Natural killer cell treated with Interleukin-12 subunit alpha and Interleukin-12 subunit beta and Interleukin-15 and Interleukin-18, amount 100 ng/mL, for 72 hours (primary cell): Measurements from ENCODE around the gene ITIH5. TPM values are rescaled to one million over a fixed set of nuclear protein-coding genes. Genes with fewer than 3 reads are reported as not detected.
"Not testable (repeated sequence)": the region's sequence is repeated elsewhere in the genome, so short reads cannot be mapped to it uniquely, and the experiment has no call there.

Source experiments
- ATAC-seq, 2 donors: fragments of 150-1000 bp; cut with Tn5 transposase in 1 of 2; sonication (Bioruptor Pico), chemical (Tn5 transposase) in 1 of 2; 2 replicates each; pipeline ENCODE4 v1.10.0; 2021
- DNase-seq: peaks from one replicate; pipeline ENCODE4 v3.0.0; 2022; ENCODE audit warnings: low spot score
- H3K27ac Mint-ChIP-seq, 2 donors: 1 replicate in 1 of 2; 2 replicates in 1 of 2; pipeline ENCODE4 v1.8.0; 2022; ENCODE audit warnings: mixed read lengths in 2 of 2, mild to moderate bottlenecking in 1 of 2, moderate library complexity in 1 of 2
- H3K27me3 Mint-ChIP-seq, 2 donors: 1 replicate in 1 of 2; 2 replicates in 1 of 2; pipeline ENCODE4 v1.8.0; 2022; ENCODE audit warnings: mixed read lengths in 2 of 2
- H3K36me3 Mint-ChIP-seq: one replicate; pipeline ENCODE4 v1.8.0; 2022; ENCODE audit warnings: mixed read lengths
- H3K4me1 Mint-ChIP-seq, 2 donors: 1 replicate in 1 of 2; 2 replicates in 1 of 2; pipeline ENCODE4 v1.8.0; 2022; ENCODE audit warnings: low read depth in 2 of 2, mixed read lengths in 2 of 2, mild to moderate bottlenecking in 1 of 2
- H3K4me3 Mint-ChIP-seq: one replicate; pipeline ENCODE4 v1.8.0; 2022; ENCODE audit warnings: mixed read lengths
- H3K9me3 Mint-ChIP-seq: 2 replicates; pipeline ENCODE4 v1.8.0; 2022; ENCODE audit warnings: mixed read lengths
- total RNA-seq, 2 donors: library from RNA; stranded (reverse); gene quantifications; one replicate each; pipeline ENCODE4 v1.2.3, GENCODE V29; 2022

ITIH5 gene
- not detected for total RNA-seq

DNA sequence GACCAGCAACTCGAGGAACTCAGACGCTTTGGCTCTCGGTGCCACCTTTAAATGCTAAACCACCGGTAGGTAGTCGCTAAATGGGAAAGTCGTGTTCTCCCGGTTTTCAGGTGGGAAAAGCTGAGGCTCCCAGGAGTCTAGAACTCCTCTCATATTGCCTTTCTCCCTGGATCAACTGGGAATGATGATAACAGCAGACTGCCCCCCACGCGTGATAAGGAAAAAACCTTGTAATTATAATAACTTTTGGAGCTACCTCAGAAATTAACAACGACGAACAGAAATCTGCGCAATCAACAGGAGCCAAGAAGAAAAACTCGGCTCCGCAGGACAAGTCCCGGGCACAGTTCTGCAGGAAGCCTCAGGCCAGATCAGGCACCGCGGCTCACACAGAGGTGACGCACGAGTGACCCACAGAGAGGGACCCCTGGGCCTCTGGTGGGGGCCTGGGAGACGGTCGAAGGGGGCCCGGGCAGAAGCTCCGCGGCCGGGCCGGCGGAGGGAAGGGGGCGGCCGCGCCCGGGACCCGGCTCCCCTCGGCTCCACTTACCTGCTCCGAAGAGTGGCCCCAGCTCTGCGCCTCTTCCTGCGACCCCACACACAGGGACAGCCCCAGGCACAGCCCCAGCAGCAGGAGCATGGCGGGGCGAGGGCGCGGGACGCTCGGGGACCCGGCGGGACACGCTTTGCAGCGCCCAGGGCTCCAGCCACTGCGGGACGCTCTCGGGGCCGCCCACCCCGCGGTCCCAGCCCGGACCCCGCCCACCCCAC is at the start of gene ITIH5:
TSS of gene ITIH5 (minus strand) at position 714 of the 771 bp plus-strand sequence. CDS start at position 640, 74 bp downstream.
- Mint-ChIP-seq H3K36me3 (no peaks in the 10 kb centered on the region), H3K27ac (no peak within 1 kb of the TSS), H3K27me3 (peaks cover 41 to 72% of the 10 kb centered on the region in 2 donors), H3K9me3 (no peaks in the 10 kb centered on the region), H3K4me1 (peaks cover 6 to 9% of the 10 kb centered on the region in 2 donors), H3K4me3 (peak within 1 kb of the TSS; percentile 62)
- peak; percentile 36 to 60 for ATAC-seq
- no peak for DNase-seq

DNA sequence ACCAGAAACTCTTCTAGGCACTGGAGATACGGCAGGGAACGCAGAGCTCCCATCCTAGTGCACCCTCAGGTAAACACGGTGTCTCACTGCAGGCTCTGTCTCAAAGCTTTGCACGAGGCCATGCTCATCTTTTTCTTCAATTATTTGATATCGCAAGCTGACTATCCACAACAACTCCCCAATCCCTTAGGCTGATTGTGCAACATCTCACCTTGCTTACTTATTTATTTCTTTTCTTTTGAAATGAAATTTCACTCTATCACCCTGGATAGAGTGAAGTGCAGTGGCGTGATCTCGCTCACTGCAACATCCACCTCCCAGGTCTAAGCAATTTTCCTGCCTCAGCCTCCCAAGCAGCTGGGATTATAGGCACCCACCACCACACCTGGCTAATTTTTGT is 48.7 kb upstream of the ITIH5 start:
- H3K4me1 Mint-ChIP-seq = peaks cover 11 to 17% of the 10 kb centered on the region in 2 donors
- H3K9me3 Mint-ChIP-seq = no peaks in the 10 kb centered on the region
- ATAC-seq (no peak), DNase-seq (no peak)
- H3K36me3 Mint-ChIP-seq = no peaks in the 10 kb centered on the region
- H3K27ac Mint-ChIP-seq = no peak overlapping the region
- peaks cover 15 to 36% of the 10 kb centered on the region in 2 donors for H3K27me3 Mint-ChIP-seq
- H3K4me3 Mint-ChIP-seq = no peak overlapping the region

DNA sequence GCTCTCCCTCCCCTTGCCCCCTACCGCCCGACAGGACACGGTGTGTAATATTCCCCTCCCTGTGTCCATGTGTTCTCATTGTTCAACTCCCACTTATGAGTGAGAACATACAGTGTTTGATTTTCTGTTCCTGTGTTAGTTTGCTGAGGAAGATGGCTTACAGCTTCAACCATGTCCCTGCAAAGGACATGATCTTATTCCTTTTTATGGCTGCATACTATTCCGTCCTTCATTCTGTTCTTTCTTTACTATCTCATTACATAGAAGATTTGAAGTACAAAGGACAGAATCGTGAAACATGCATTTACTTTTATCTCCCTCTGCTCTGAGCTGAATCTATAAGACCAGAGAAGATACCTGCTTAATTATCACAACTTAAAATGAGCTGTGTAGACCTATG is 44.3 kb upstream of the ITIH5 start:
- H3K9me3 Mint-ChIP-seq, DNase-seq, H3K4me1 Mint-ChIP-seq, H3K36me3 Mint-ChIP-seq, H3K4me3 Mint-ChIP-seq, ATAC-seq, H3K27ac Mint-ChIP-seq: not testable (repeated sequence)
- H3K27me3 Mint-ChIP-seq = peaks cover 17 to 31% of the 10 kb centered on the region in 2 donors

DNA sequence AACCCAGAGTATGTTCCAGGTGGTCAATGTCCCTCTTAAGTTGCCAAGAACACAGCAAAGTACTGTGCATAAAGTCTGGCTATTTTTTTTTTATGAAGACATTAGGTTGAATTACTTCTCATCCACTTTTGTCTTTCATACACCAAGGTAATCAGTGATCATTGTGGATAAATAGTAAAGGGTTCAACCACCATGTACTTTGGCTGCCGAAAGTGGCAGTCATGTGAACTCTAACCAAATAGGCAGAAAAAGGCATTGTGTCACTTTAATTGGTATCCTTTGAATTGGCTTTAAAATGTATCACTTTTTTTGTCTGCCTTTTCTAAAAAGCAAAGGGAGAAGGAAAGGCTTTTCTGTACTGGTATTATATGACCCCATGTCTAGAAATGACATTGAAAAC is 43.7 kb upstream of the ITIH5 start:
- Mint-ChIP-seq H3K9me3 (no peaks in the 10 kb centered on the region), H3K4me3 (no peak overlapping the region), H3K27ac (no peak overlapping the region), H3K4me1 (no peaks in the 10 kb centered on the region), H3K36me3 (no peaks in the 10 kb centered on the region), H3K27me3 (peaks cover 19 to 29% of the 10 kb centered on the region in 2 donors)
- DNase-seq = no peak
- ATAC-seq = no peak

DNA sequence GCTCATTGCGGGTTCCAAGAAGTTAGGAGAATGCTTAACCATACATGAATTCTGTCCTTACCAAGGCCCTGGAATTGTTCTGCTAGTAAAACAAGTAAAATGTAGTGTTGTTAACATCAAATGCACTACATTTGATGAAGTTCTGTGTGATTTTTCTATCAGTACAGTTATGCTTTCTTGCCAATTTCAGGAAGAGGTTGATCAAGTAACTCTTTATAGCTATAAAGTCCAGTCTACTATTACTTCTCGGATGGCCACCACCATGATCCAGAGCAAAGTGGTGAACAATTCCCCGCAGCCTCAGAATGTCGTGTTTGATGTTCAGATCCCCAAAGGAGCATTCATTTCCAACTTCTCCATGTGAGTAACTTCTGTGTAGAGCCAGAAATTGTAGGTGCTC is 42.1 kb upstream of the ITIH5 start:
- Mint-ChIP-seq H3K27ac (no peak overlapping the region), H3K4me1 (no peaks in the 10 kb centered on the region), H3K9me3 (no peaks in the 10 kb centered on the region), H3K27me3 (peaks cover 16 to 25% of the 10 kb centered on the region in 2 donors), H3K4me3 (no peak overlapping the region), H3K36me3 (no peaks in the 10 kb centered on the region)
- ATAC-seq (no peak), DNase-seq (no peak)

DNA sequence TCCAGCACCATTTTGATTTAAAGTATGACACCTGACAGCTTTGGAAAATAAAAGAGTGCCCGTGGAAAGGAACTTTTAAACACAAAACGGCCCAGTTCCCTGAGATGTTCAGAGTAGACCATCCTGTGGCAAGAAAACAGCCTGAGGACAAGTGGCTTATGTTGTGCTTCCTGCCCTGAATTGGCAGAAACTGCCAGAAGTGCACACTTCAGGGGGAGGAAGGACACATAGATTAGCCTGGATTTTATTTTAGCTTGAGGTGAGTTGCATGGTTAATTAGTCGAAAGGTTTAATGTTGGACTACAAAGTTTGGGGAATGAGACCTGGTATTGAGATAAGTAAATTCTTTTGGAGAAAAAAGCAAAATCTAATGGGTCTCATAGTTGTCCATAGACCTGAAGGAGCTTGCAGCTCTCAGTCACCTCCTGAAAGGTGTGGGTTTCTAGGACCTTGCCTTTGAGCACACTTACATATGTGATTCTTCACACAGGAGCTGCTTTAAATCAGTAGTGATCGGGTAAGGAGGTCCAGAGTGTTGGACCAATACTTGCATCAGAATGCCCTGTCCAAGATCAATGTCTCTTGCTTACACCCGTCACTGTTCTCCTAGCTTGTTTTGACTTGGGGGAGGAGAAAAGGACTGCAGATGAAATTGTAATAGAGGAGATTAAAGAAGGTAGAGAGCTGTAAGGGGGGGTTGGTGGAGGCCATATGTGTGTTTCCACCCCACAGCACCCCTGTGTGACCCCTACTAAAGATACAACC is 41.3 kb upstream of the ITIH5 start:
- no peak for DNase-seq
- no peaks in the 10 kb centered on the region for H3K9me3 Mint-ChIP-seq
- no peak for ATAC-seq
- no peak overlapping the region for H3K4me3 Mint-ChIP-seq
- H3K27me3 Mint-ChIP-seq = peaks cover 22 to 33% of the 10 kb centered on the region in 2 donors
- H3K4me1 Mint-ChIP-seq = no peaks in the 10 kb centered on the region
- no peaks in the 10 kb centered on the region for H3K36me3 Mint-ChIP-seq
- H3K27ac Mint-ChIP-seq = no peak overlapping the region

DNA sequence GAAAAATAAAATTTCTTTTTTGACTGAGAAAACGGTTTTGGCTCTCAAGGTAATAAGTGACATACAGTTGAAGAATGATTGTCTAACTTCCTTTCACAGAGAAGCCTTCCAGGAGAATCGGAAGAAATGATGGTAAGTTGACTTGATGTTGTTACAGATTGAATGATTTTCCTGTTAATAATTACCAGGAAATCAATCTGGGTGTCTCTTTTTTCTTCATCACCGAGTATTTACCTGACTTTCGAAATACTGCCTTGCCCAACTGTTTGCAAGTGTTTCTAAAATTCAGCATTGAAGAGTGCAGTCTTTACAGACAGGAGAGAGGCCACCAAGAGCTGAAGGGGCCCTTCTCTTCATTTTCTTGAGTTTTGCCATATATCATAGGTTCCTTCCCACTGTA is 40.3 kb upstream of the ITIH5 start:
- no peak overlapping the region for H3K27ac Mint-ChIP-seq
- peaks cover 28 to 38% of the 10 kb centered on the region in 2 donors for H3K27me3 Mint-ChIP-seq
- H3K4me1 Mint-ChIP-seq = no peaks in the 10 kb centered on the region

DNA sequence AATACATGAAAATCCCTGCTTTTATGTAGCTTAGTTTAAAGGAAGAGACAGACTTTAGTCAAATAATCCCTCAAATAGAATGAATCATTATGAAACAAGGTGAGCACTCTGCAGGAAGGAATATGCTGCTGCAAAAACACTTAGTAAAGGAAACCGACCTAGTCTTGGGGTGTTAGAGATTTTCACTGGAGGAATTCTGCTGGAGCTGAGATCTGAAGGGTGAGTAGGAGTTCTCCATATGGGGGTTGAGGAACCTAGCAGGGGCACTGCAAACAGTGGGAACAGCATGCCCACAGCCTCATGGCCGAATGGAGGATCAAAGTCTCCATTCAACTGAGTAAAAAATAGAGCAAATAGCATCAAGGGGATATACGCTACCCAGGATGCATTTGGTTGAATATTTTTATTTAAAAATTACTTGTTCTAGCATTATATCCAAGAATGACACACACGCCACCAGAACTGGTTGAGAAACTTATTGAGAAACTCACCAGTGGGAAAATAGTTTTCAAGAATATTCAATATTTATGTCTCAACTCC is 39.8 kb upstream of the ITIH5 start:
- DNase-seq (no peak), ATAC-seq (no peak)
- Mint-ChIP-seq H3K4me3 (no peak overlapping the region), H3K9me3 (no peaks in the 10 kb centered on the region), H3K4me1 (no peaks in the 10 kb centered on the region), H3K27me3 (peaks cover 28 to 34% of the 10 kb centered on the region in 2 donors), H3K36me3 (no peaks in the 10 kb centered on the region), H3K27ac (no peak overlapping the region)

More for the DNA sequence above, 40.3 kb upstream of the ITIH5 start:
- DNase-seq (no peak), ATAC-seq (no peak)
- Mint-ChIP-seq H3K36me3 (no peaks in the 10 kb centered on the region), H3K9me3 (no peaks in the 10 kb centered on the region), H3K4me3 (no peak overlapping the region)

DNA sequence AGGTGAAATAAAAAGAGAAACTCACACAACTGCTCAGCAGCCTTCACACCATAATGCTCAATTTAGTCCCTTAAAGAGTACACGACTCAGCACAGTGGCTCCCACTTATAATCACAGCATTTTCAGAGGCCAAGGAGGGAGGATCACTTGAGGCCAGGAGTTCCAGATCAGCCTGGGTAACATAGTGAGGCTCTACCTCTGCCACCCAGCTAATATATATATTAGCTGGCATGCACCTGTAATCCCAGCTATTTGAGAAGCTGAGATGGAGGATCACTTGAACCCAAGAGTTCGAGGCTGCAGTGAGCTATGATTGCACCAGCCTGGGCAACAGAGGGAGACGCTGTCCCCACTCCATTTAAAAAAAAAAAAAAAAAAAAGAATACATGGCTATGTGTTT is 38.6 kb upstream of the ITIH5 start:
- no peak for ATAC-seq
- Mint-ChIP-seq H3K27me3 (peaks cover 27 to 28% of the 10 kb centered on the region in 2 donors), H3K4me1 (no peaks in the 10 kb centered on the region), H3K27ac (no peak overlapping the region), H3K9me3 (no peaks in the 10 kb centered on the region), H3K36me3 (no peaks in the 10 kb centered on the region), H3K4me3 (no peak overlapping the region)
- DNase-seq = no peak

DNA sequence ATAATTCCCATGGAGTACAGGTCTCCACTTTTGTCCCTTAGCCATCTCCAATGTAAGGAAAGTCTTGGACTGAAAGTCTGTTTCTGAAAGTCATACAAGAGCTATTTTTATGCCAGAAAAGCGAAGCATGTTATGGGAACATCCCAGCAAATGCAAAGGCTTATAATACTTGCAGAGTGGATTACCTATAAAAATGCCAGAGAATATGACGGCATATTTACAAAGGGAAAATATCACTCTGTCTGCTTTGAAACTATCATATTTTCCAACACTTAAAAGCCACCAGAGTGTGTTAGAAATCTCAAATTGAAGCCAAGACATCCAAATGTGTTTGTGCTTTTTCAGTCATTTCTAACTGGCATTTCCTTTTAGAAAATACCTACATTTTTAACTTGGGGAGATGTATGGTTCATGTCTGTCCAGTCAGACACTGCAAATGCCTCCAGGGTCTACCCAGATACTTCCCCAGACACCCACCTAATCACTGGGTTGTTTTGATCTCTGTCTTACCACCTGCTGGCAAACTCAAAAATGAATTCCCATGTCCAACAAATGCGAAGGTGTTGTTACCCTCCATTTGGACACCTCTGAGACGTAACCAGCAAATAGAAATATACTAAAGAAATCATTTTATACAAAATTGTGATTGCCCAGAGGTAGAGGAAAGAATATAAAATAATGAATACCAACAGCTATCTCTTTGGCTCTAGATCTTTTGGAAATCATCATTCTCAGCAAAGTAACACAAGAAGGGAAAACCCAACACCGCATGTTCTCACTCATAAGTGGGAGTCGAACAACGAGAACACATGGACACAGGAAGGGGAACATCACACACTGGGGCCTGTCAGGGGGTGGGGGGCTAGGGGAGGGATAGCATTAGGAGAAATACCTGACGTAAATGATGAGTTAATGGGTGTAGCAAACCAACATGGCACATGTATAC is 37.6 kb upstream of the ITIH5 start:
- Mint-ChIP-seq H3K27ac (no peak overlapping the region), H3K27me3 (peaks cover 30% of the 10 kb centered on the region in 2 donors), H3K36me3 (no peaks in the 10 kb centered on the region), H3K4me3 (no peak overlapping the region), H3K4me1 (no peaks in the 10 kb centered on the region), H3K9me3 (no peaks in the 10 kb centered on the region)
- ATAC-seq (no peak), DNase-seq (no peak)

DNA sequence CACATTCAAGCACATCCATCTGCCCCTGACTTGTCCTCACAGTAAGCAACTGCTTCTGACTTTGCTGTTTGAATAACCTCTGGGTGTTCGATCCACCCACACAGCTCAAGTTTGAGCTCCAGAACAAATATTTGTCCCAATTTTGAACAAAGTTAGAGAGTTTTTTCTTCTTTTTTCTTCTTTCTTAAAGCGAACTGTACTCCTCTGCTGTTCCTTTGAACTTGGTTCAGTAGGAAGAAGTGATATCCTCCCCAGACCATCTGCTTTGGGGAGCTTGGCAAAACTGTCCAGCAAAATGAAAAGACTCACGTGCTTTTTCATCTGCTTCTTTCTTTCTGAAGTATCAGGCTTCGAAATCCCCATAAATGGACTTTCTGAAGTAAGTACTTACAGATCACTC is 36.4 kb upstream of the ITIH5 start, which contains the start of gene ITIH2:
TSS of gene ITIH2 (plus strand) at position 177 of the 400 bp plus-strand sequence. CDS start at position 296, 119 bp downstream.
- H3K4me3 Mint-ChIP-seq = no peak within 1 kb of the TSS
- DNase-seq (no peak), ATAC-seq (no peak)
- H3K4me1 Mint-ChIP-seq = no peaks in the 10 kb centered on the region
- no peak within 1 kb of the TSS for H3K27ac Mint-ChIP-seq
- peaks cover 27 to 39% of the 10 kb centered on the region in 2 donors for H3K27me3 Mint-ChIP-seq
- H3K9me3 Mint-ChIP-seq = no peaks in the 10 kb centered on the region
- no peaks in the 10 kb centered on the region for H3K36me3 Mint-ChIP-seq

DNA sequence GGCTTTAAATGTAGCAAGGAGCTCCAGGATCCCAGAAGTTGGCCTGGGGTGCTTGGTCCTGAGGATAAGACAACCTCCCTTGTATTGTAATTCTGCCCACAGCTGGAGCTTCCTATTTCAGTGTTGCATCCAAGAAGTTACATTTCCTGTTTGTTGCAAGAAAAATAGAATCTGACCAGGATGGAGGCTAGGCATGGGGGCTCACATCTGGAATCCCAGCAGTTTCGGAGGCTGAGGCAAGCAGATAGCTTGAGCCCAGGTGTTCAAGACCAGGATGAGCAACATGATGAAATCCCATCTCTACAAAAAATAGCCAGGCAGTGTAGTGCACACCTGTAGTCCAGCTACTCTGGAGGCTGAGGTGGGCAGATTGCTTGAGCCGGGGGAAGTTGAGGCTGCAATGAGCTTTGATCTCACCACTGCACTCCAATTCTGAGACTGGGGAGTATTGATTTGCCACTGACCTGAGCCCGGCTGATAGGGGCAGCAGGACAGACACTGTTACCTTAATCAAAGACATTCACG is 35.6 kb upstream of the ITIH5 start:
- DNase-seq (no peak), ATAC-seq (no peak)
- Mint-ChIP-seq H3K4me1 (no peaks in the 10 kb centered on the region), H3K36me3 (no peaks in the 10 kb centered on the region), H3K27ac (no peak overlapping the region), H3K9me3 (no peaks in the 10 kb centered on the region), H3K27me3 (peaks cover 29 to 44% of the 10 kb centered on the region in 2 donors), H3K4me3 (no peak overlapping the region)

DNA sequence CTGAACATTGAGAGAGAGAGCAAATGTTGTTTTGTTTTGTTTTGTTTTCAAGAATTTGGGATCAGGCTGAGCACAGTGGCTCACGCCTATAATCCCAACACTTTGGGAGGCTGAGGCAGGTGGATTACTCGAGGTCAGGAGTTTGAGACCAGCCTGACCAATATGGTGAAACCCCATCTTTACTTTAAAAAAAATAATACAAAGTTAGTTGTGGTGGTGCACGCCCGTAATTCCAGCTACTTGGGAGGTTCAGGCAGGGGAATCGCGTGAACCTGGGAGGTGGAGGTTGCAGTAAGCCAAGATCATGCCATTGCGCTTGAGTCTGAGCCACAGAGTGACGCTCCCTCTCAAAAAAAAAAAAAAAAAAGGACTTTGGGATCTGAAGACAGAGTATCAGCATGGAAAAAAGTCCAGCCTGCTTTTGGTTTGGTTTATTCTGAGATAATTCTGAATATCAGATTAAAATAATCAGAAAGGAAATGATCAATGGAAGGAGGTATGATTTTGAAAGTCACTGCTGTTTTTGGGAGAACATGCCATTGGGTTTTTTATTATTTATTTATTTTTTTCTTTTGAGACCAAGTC is 34.5 kb upstream of the ITIH5 start:
- peaks cover 25 to 36% of the 10 kb centered on the region in 2 donors for H3K27me3 Mint-ChIP-seq
- H3K4me3 Mint-ChIP-seq = no peak overlapping the region
- H3K4me1 Mint-ChIP-seq = no peaks in the 10 kb centered on the region
- no peak overlapping the region for H3K27ac Mint-ChIP-seq
- no peak for ATAC-seq
- no peaks in the 10 kb centered on the region for H3K36me3 Mint-ChIP-seq
- DNase-seq = no peak
- no peaks in the 10 kb centered on the region for H3K9me3 Mint-ChIP-seq
